KMS-11 (cell line): Measurements from ENCODE around the gene CLMN.

Source experiments
- H2AFZ ChIP-seq: fragments of 200-600 bp; sonication (generic); 2 replicates; pipeline ENCODE4 v1.6.1; 2016; ENCODE audit warnings: antibody characterized with exemption, mixed run types, low read depth
- H3K27ac ChIP-seq: fragments of 200-600 bp; sonication (generic); 2 replicates; pipeline ENCODE4 v1.6.1; 2016; ENCODE audit warnings: mild to moderate bottlenecking, mixed run types
- H3K27me3 ChIP-seq: fragments of 200-600 bp; sonication (generic); 2 replicates; pipeline ENCODE4 v1.6.1; 2017; ENCODE audit warnings: mild to moderate bottlenecking, low read depth, mixed run types, moderate library complexity; ENCODE audit not compliant: insufficient read depth
- H3K36me3 ChIP-seq: fragments of 200-600 bp; sonication (generic); 2 replicates; pipeline ENCODE4 v1.6.1; 2017; ENCODE audit warnings: mild to moderate bottlenecking, mixed run types; ENCODE audit not compliant: insufficient read depth
- H3K4me1 ChIP-seq: fragments of 200-600 bp; sonication (generic); 2 replicates; pipeline ENCODE4 v1.6.1; 2016; ENCODE audit warnings: mild to moderate bottlenecking, low read depth, mixed run types; ENCODE audit not compliant: poor library complexity, severe bottlenecking
- H3K4me2 ChIP-seq: fragments of 200-600 bp; sonication (generic); 2 replicates; pipeline ENCODE4 v1.7.0; 2016; ENCODE audit warnings: mild to moderate bottlenecking, mixed run types
- H3K4me3 ChIP-seq: fragments of 200-600 bp; sonication (generic); IDR thresholded peaks from 2 replicates; pipeline ENCODE4 v1.6.1; 2017; ENCODE audit warnings: low read depth, low read length, mixed read lengths; ENCODE audit not compliant: insufficient read depth
- H3K79me2 ChIP-seq: fragments of 200-600 bp; sonication (generic); 2 replicates; pipeline ENCODE4 v1.6.1; 2016; ENCODE audit warnings: low read depth, mixed run types; ENCODE audit not compliant: insufficient read depth
- H3K9ac ChIP-seq: fragments of 200-600 bp; sonication (generic); 2 replicates; pipeline ENCODE4 v1.6.1; 2016; ENCODE audit warnings: mild to moderate bottlenecking, mixed run types
- H4K20me1 ChIP-seq: fragments of 200-600 bp; sonication (generic); 2 replicates; pipeline ENCODE4 v1.6.1; 2016; ENCODE audit warnings: mild to moderate bottlenecking, mixed run types; ENCODE audit not compliant: insufficient read depth
- CTCF ChIP-seq: fragments of 200-600 bp; sonication (generic); conservative IDR thresholded peaks from 2 replicates; pipeline ENCODE4 v1.6.1; 2017; ENCODE audit warnings: low read depth, mild to moderate bottlenecking, antibody characterized with exemption, low read length, moderate library complexity, mixed read lengths

The CLMN gene

GRCh38 chr14:95236221-95236620 is 83.5 kb downstream of the CLMN start:
- no peaks in the 10 kb centered on the region for H4K20me1 ChIP-seq
- H3K4me2 ChIP-seq = no peak overlapping the region
- no peaks in the 10 kb centered on the region for H3K79me2 ChIP-seq
- no peaks in the 10 kb centered on the region for H3K27me3 ChIP-seq
- H3K9ac ChIP-seq = no peak overlapping the region
- no peak overlapping the region for H2AFZ ChIP-seq
- H3K27ac ChIP-seq = no peak overlapping the region
- no peaks in the 10 kb centered on the region for H3K36me3 ChIP-seq
- no peak overlapping the region for H3K4me3 ChIP-seq
- no peaks in the 10 kb centered on the region for H3K4me1 ChIP-seq
- TF ChIP-seq CTCF = no peak

DNA sequence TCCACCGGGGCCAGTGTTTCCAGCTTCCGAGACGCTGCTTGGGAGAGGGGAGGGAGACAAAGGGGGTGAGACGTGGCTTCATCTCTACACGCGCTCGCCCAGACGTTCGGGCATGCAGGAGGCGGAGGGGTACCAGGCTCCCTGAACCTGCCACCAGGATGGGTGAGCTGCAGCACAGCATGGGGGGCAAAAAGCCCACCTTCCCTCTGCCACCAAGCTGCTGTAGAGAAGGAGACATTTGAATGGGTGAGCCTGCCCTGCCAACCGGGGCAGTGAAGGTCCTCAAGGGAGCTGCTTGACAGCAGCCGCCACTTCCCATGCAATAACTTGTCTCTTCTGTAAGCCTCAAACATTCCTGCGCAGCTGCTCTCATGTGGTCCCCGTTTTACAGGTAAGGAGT is 83.9 kb downstream of the CLMN start:
- TF ChIP-seq CTCF = no peak
- Histone ChIP-seq H3K27ac (no peak overlapping the region), H3K36me3 (no peaks in the 10 kb centered on the region), H3K4me3 (no peak overlapping the region), H3K9ac (no peak overlapping the region), H3K4me1 (no peaks in the 10 kb centered on the region), H2AFZ (no peak overlapping the region), H3K27me3 (no peaks in the 10 kb centered on the region), H3K4me2 (no peak overlapping the region), H3K79me2 (no peaks in the 10 kb centered on the region), H4K20me1 (no peaks in the 10 kb centered on the region)

- H3K27me3 ChIP-seq = no peaks in the 10 kb centered on the region
- no peak overlapping the region for H3K9ac ChIP-seq
- H3K27ac ChIP-seq = no peak overlapping the region
- no peaks in the 10 kb centered on the region for H3K79me2 ChIP-seq
- H3K4me2 ChIP-seq = no peak overlapping the region
- no peaks in the 10 kb centered on the region for H4K20me1 ChIP-seq
- H3K4me3 ChIP-seq = no peak overlapping the region
- no peaks in the 10 kb centered on the region for H3K4me1 ChIP-seq
- H2AFZ ChIP-seq = no peak overlapping the region
- H3K36me3 ChIP-seq = no peaks in the 10 kb centered on the region
- no peak for TF ChIP-seq CTCF
Observed at GRCh38 chr14:95235351-95235750, 84.4 kb downstream of the CLMN start.

DNA sequence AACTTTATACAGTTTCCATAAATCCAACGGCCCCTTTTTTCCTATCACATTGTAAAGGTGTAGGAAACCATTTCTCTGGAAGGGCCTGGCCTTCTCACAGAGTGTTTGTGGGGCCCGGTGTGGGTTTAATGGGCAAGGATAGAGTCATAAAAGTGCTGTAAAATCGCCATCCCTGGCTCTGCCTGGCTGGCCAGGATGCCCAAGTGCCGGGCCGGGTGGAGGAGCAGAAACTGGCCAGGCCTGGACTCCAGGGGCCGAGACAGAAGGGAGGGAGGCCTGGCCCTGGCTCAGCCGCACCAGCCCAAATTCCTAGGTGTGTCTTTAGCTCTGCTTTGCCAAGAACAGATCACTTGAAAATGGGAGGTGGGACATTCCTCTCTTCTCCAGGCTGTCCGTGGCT is 85.3 kb downstream of the CLMN start:
- Histone ChIP-seq H3K4me2 (no peak overlapping the region), H3K4me1 (no peaks in the 10 kb centered on the region), H3K27ac (no peak overlapping the region)

More for the DNA sequence above, 85.3 kb downstream of the CLMN start:
- H3K79me2 ChIP-seq = no peaks in the 10 kb centered on the region
- no peaks in the 10 kb centered on the region for H4K20me1 ChIP-seq
- H3K9ac ChIP-seq = no peak overlapping the region
- H3K4me3 ChIP-seq = no peak overlapping the region
- no peaks in the 10 kb centered on the region for H3K27me3 ChIP-seq
- no peaks in the 10 kb centered on the region for H3K36me3 ChIP-seq
- no peak for TF ChIP-seq CTCF
- H2AFZ ChIP-seq = no peak overlapping the region
